ENCODE results near the gene RPL6.

DNA sequence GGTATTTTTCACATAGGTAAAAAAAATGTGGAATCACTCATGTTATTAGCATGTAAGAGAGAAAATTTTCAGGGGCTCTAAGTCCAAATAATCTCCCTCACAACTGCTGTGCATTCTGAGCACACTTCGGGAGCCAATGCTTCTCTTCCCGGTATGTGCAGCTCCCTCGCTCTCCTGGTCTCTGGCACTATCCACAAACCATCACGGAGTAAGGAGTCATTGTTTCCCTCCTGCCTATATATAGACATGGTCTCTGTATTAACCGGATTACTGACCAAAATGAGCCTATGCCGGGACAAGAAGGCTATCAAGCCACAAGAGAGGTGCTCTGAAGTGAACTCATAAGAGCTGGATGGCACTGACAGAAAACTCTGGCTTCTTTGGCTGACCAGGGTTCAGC, 40.5 kb downstream of the RPL6 start:
- TF ChIP-seq, protein P1, sequence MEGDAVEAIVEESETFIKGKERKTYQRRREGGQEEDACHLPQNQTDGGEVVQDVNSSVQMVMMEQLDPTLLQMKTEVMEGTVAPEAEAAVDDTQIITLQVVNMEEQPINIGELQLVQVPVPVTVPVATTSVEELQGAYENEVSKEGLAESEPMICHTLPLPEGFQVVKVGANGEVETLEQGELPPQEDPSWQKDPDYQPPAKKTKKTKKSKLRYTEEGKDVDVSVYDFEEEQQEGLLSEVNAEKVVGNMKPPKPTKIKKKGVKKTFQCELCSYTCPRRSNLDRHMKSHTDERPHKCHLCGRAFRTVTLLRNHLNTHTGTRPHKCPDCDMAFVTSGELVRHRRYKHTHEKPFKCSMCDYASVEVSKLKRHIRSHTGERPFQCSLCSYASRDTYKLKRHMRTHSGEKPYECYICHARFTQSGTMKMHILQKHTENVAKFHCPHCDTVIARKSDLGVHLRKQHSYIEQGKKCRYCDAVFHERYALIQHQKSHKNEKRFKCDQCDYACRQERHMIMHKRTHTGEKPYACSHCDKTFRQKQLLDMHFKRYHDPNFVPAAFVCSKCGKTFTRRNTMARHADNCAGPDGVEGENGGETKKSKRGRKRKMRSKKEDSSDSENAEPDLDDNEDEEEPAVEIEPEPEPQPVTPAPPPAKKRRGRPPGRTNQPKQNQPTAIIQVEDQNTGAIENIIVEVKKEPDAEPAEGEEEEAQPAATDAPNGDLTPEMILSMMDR (IDR thresholded peaks at IDR 0.05) = no peak
- no peak for TF ChIP-seq POLR2A (IDR thresholded peaks at IDR 0.05)
